DOHH2 (cell line): ENCODE results near the gene GALNT2.

Experiments used
- H3F3A ChIP-seq: fragments of 200-600 bp; sonication (generic), shearing (Covaris generic); 2 replicates; pipeline ENCODE4 v1.6.0; 2016; ENCODE audit warnings: antibody characterized with exemption, mild to moderate bottlenecking; ENCODE audit not compliant: control insufficient read depth, insufficient read depth
- H3K27ac ChIP-seq: fragments of 200-600 bp; sonication (generic); 2 replicates; pipeline ENCODE4 v1.5.1; 2014; ENCODE audit warnings: low read depth, mild to moderate bottlenecking, low read length, moderate library complexity
- H3K27me3 ChIP-seq: fragments of 200-600 bp; sonication (generic); 2 replicates; pipeline ENCODE4 v1.6.1; 2014; ENCODE audit warnings: mild to moderate bottlenecking, low read length, mixed read lengths; ENCODE audit not compliant: control insufficient read depth
- H3K36me3 ChIP-seq: fragments of 200-600 bp; sonication (generic); 2 replicates; pipeline ENCODE4 v1.6.1; 2014; ENCODE audit warnings: mild to moderate bottlenecking, low read length, moderate library complexity, mixed read lengths; ENCODE audit not compliant: control insufficient read depth
- H3K4me1 ChIP-seq: fragments of 200-600 bp; sonication (generic); 2 replicates; pipeline ENCODE4 v1.6.1; 2014; ENCODE audit warnings: mild to moderate bottlenecking, low read length, mixed read lengths; ENCODE audit not compliant: control insufficient read depth
- H3K4me2 ChIP-seq: fragments of 200-600 bp; sonication (generic); 2 replicates; pipeline ENCODE4 v1.6.0; 2014; ENCODE audit warnings: mild to moderate bottlenecking, low read length, moderate library complexity
- H3K4me3 ChIP-seq: fragments of 200-600 bp; sonication (generic); 2 replicates; pipeline ENCODE4 v1.5.1; 2014; ENCODE audit warnings: mild to moderate bottlenecking, low read length, mixed read lengths
- H3K79me2 ChIP-seq: fragments of 200-600 bp; sonication (generic); 2 replicates; pipeline ENCODE4 v1.6.1; 2014; ENCODE audit warnings: mild to moderate bottlenecking, low read length, mixed read lengths; ENCODE audit not compliant: control insufficient read depth
- H3K9me2 ChIP-seq: fragments of 200-600 bp; sonication (generic); replicated peaks from 2 replicates; pipeline ENCODE4 v1.6.1; 2014; ENCODE audit warnings: mild to moderate bottlenecking, low read length, mixed read lengths; ENCODE audit not compliant: control insufficient read depth
- H3K9me3 ChIP-seq: fragments of 200-600 bp; sonication (generic); 2 replicates; pipeline ENCODE4 v1.6.1; 2014; ENCODE audit warnings: antibody characterized with exemption, low read length, mixed read lengths; ENCODE audit not compliant: control insufficient read depth, insufficient read depth
- H4K20me1 ChIP-seq: fragments of 200-600 bp; sonication (generic); 2 replicates; pipeline ENCODE4 v1.6.0; 2014; ENCODE audit warnings: low read depth, mild to moderate bottlenecking, antibody characterized with exemption, low read length, moderate library complexity; ENCODE audit not compliant: control insufficient read depth, insufficient read depth
- EZH2phosphoT487 ChIP-seq: fragments of 200-600 bp; sonication (generic); IDR thresholded peaks from 2 replicates; pipeline ENCODE4 v1.6.1; 2017; ENCODE audit warnings: borderline replicate concordance, mild to moderate bottlenecking, antibody characterized with exemption, low read length, moderate library complexity, mixed read lengths
- TF ChIP-seq, protein P1 (sequence below): fragments of 200-600 bp; sonication (generic); IDR thresholded peaks from one replicate; pipeline ENCODE4 v1.5.1; 2014; ENCODE audit warnings: antibody characterized with exemption, mild to moderate bottlenecking, low read depth, low read length; ENCODE audit not compliant: poor library complexity, severe bottlenecking

GALNT2 gene

GRCh38 chr1:230129341-230129740, 62.3 kb downstream of the GALNT2 start:
- Histone ChIP-seq H3K27ac (no peak overlapping the region), H3F3A (no peaks in the 10 kb centered on the region), H3K9me3 (no peaks in the 10 kb centered on the region), H4K20me1 (no peaks in the 10 kb centered on the region), H3K4me2 (no peak overlapping the region), H3K79me2 (peaks cover 92% of the 10 kb centered on the region), H3K36me3 (peaks cover 4% of the 10 kb centered on the region; the same call in 1 of the 2 replicates), H3K9me2 (no peaks in the 10 kb centered on the region), H3K4me3 (no peak overlapping the region), H3K27me3 (no peaks in the 10 kb centered on the region), H3K4me1 (peaks cover 41% of the 10 kb centered on the region)
- TF ChIP-seq, protein P1, sequence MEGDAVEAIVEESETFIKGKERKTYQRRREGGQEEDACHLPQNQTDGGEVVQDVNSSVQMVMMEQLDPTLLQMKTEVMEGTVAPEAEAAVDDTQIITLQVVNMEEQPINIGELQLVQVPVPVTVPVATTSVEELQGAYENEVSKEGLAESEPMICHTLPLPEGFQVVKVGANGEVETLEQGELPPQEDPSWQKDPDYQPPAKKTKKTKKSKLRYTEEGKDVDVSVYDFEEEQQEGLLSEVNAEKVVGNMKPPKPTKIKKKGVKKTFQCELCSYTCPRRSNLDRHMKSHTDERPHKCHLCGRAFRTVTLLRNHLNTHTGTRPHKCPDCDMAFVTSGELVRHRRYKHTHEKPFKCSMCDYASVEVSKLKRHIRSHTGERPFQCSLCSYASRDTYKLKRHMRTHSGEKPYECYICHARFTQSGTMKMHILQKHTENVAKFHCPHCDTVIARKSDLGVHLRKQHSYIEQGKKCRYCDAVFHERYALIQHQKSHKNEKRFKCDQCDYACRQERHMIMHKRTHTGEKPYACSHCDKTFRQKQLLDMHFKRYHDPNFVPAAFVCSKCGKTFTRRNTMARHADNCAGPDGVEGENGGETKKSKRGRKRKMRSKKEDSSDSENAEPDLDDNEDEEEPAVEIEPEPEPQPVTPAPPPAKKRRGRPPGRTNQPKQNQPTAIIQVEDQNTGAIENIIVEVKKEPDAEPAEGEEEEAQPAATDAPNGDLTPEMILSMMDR = no peak
- TF ChIP-seq EZH2phosphoT487 = no peak

GRCh38 chr1:230130172-230130944, 63.3 kb downstream of the GALNT2 start:
- H3K9me2 ChIP-seq = no peaks in the 10 kb centered on the region
- H3F3A ChIP-seq = no peaks in the 10 kb centered on the region
- peaks cover 31% of the 10 kb centered on the region for H3K4me1 ChIP-seq
- TF ChIP-seq, protein P1 = no peak
- no peak for TF ChIP-seq EZH2phosphoT487
- no peak overlapping the region for H3K4me2 ChIP-seq
- no peaks in the 10 kb centered on the region for H4K20me1 ChIP-seq
- peaks cover 90% of the 10 kb centered on the region for H3K79me2 ChIP-seq
- no peaks in the 10 kb centered on the region for H3K9me3 ChIP-seq
- H3K36me3 ChIP-seq = no peaks in the 10 kb centered on the region
- no peaks in the 10 kb centered on the region for H3K27me3 ChIP-seq
- no peak overlapping the region for H3K4me3 ChIP-seq
- H3K27ac ChIP-seq = no peak overlapping the region

- Histone ChIP-seq H3K4me1 (peaks cover 20% of the 10 kb centered on the region), H3K27ac (no peak overlapping the region), H3K4me3 (no peak overlapping the region), H3K9me3 (no peaks in the 10 kb centered on the region), H3K36me3 (no peaks in the 10 kb centered on the region), H3K4me2 (no peak overlapping the region), H3K9me2 (no peaks in the 10 kb centered on the region), H3F3A (no peaks in the 10 kb centered on the region), H4K20me1 (no peaks in the 10 kb centered on the region), H3K27me3 (no peaks in the 10 kb centered on the region), H3K79me2 (peaks cover 90% of the 10 kb centered on the region)
- TF ChIP-seq, protein P1 = no peak
- TF ChIP-seq EZH2phosphoT487 = no peak
Measured at GRCh38 chr1:230131457-230131856, 64.4 kb downstream of the GALNT2 start.
